LNCaP clone FGC (cell line): ENCODE results near the gene GNG7.
A peak's percentile ranks its signal among the peaks of the same experiment; 100 is the strongest.
"Not testable (repeated sequence)": the region's sequence is repeated elsewhere in the genome, so short reads cannot be mapped to it uniquely, and the experiment has no call there.

Experiments used
- DNase-seq: peaks from one replicate; pipeline ENCODE4 v3.0.0-alpha.2; 2011; ENCODE audit warnings: low read depth
- H3K4me3 ChIP-seq: 2 replicates; pipeline ENCODE4 v1.5.1; 2011; ENCODE audit warnings: mild to moderate bottlenecking, low read depth, low read length, control low read depth
- TF ChIP-seq, protein P1 (sequence below): IDR thresholded peaks from 2 replicates; pipeline ENCODE4 v1.5.1; 2012; ENCODE audit warnings: mild to moderate bottlenecking; ENCODE audit not compliant: control insufficient read depth, insufficient read depth; ENCODE audit errors: extremely low read depth

The GNG7 gene

DNA sequence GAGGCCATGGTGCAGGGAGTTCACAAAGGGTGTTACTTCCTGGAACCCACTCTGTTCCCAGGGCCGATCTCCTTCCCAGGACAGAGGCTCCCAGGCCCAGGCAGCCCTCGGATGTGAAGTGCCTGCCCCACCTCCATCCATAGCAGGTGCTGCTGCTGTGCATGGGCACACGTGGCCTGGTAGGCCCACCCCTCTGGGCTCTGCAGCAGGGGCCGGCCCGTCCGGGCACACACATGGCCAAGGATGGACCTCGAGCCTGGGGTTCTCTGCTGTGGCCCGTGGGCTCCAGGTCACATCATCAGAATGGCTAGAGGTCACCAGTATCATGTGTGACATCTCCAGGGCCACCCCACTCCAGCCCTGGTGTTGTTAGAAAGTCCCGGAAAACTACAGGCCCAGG is 154.8 kb downstream of the GNG7 start:
- TF ChIP-seq, protein P1, sequence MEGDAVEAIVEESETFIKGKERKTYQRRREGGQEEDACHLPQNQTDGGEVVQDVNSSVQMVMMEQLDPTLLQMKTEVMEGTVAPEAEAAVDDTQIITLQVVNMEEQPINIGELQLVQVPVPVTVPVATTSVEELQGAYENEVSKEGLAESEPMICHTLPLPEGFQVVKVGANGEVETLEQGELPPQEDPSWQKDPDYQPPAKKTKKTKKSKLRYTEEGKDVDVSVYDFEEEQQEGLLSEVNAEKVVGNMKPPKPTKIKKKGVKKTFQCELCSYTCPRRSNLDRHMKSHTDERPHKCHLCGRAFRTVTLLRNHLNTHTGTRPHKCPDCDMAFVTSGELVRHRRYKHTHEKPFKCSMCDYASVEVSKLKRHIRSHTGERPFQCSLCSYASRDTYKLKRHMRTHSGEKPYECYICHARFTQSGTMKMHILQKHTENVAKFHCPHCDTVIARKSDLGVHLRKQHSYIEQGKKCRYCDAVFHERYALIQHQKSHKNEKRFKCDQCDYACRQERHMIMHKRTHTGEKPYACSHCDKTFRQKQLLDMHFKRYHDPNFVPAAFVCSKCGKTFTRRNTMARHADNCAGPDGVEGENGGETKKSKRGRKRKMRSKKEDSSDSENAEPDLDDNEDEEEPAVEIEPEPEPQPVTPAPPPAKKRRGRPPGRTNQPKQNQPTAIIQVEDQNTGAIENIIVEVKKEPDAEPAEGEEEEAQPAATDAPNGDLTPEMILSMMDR, result no peak
- no peak for DNase-seq
- no peak overlapping the region for H3K4me3 ChIP-seq

DNA sequence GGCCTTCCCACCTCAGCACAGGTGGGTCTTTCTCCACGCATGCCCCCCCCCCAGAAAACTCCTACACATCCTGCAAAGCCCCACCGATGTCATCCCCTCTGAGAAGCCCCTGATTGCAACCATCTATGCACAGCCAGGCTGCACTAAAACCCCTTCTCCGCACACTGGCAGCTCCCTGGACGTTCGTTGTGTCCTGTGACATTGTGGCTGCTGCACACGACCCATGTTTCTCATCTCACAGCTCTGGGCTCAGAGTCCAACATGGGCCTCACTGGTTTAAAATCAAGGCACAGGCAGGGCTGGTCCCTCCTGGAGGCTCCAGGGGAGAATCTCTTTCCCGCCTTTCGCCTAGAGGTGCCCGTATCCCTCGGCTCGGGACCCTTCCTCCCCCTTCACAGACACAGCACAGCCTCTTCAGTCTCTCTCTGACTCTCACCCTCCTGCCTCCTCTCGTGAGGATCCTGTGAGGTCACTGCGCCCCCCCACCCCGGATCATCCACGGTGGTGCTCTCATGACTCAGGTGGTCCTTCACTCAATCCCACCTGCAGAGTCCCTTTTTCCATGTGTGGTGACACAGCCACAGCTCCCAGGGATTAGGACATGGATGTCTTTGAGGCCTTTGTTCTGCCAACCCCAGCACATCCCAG is 155.3 kb downstream of the GNG7 start:
- no peak overlapping the region for H3K4me3 ChIP-seq
- DNase-seq, result no peak
- TF ChIP-seq, protein P1, result no peak

DNA sequence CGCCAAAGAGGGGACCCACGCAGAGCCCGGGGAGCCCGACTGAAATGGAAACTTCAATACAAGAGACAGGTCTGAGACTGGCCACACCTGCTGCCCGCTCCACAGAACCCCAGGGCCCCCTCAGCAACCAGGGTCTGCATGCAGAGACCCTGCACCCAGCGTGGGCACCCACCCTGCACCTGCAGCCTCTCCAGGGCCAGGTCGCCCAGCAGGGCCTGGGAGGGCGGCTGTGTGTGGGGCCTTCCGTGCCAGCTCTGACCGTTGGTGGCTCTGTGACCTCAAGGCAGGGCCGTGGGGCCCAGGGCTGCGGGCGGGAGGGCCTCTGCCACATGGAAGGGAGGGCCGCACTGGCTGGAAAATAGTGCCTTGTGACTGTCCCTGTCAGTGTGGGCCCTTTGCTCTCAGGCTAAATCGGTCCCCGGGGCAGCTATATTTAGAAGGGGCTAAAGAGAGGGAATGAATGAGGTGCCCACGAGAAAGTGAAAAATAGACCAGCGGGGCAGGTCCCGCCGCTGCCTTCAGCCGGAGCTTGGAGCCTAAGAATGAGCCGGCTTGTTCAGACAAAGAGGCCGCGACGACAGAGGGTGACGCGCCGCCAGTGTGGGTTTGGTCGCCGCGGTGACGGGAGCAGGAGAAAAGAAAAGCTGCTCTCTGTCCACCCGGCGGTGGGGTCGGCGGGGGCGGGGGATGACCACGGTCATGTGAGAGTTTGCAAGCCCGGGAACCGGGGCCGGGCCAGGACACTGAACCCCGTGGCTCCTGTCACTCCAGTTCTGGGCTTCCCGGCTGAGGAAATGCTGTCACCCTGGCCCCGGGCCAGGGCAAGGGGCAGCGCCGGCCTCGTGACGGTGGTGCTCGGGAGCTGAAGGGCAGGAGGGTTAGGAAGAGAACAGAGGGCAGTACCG is 156.1 kb downstream of the GNG7 start:
- TF ChIP-seq, protein P1, result no peak
- no peak overlapping the region for H3K4me3 ChIP-seq
- DNase-seq, result no peak

DNA sequence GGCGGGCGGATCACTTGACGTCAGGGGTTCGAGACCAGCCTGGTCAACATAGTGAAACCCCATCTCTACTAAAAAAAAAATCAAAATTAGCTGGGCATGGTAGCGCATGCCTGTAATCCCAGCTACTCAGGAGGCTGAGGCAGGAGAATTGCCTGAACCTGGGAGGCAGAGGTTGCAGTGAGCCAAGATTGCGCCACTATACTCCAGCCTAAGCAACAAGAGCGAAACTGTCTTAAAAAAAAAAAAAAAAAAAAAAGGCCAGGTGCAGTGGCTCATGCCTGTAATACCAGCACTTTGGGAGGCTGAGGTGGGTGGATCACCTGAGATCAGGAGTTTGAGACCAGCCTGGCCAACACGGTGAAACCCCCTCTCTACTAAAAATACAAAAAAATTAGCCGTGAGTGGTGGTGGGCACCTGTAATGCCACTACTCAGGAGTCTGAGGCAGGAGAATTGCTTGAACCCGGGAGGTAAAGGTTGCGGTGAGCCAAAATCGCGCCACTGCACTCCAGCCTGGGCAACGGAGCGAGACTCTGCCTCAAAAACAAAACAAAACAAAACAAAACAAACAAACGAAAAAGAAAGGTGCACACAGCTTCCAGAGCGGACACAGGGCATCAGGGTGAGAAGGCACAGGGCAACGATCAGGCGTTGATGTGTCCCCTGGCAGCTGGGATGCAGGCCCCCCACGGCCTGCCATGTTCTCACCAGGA is 156.9 kb downstream of the GNG7 start:
- DNase-seq, H3K4me3 ChIP-seq: not testable (repeated sequence)

DNA sequence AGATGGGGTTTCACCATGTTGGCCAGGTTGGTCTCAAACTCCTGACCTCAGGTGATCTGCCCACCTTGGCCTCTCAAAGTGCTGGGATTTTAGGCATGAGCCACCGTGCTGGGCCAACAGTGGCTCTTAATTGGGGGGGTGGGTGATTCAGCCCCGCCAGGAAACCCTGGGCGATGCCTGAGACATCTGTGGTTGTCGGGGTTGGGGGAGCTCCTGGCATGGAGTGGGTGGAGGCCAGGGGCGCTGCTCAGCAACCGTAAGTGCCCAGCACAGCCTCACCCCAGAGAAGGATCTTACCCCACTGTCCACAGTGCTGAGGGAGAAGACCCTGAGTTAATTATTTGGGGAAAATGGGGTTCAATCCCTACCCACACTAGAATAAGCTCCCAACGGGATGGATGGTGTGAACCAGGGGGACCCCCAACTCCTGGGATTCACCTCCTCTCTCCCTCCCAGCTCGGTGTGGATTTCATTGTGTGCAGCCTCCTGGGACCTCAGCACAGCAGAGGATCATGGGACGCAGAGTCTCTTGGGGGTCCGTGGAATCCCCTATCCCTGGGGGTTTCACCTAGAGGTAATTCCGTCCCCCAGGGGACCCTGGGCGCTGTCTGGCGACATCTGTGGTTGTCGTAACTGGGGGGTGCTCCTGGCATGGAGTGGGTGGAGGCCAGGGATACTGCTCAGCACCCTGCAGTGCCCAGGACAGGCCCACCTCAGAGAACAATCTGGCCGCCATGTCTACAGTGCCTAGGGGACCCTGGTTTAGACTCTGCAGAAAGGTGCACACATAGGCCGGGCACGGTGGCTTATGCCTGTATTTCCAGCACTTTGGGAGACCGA is 157.7 kb downstream of the GNG7 start:
- TF ChIP-seq, protein P1, result no peak

DNA sequence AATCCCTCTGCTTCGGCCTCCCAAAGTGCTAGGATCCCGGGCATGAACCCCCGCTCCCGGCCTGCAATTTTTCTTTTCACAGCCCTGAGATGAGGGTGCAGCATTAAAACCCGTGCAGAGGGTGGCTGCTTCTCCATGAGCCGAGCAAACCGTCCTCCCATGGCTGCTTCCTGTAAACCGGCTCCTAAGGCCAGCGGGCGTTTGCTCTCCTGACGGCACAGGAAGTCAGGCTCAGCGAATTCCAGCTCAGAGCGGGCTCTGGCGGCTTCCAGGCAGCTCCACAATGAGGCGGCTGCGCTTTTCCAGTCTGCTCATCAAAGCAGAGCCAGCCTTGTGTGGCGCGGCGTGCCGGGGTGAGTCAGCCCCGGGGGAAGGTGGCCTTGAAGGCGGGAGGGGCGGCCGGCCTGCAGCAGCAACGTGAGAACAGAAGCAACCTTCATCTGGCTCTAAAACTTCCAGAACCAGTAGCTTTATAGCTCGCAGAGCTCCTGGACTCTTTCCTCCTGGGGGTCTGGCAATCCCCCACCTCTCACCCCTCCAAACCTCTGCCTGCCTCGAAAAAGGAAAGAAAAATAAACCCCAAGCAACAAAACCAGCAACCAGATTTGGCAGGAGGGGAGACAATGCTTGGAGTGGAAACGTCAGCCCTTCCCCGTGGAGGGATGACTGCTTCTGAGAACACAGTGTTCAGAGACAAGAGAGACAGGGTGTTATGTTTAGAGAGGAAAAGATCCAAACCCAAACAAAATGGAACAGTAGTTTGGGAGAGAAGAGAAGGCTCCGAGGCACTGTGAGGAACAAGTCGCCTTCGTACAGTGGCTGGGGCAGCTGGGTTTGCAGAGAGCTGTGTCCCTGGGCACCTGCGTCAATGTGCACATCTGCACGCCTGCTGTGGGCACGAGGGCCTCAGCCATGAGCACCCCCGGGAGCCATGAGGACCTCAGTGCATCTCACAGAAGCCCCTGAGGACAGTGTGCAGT is 158.7 kb downstream of the GNG7 start:
- peak; percentile 72 for DNase-seq
- peak overlapping the region; percentile 15; the same call in 1 of the 2 replicates for H3K4me3 ChIP-seq
- TF ChIP-seq, protein P1, result peak; percentile 27; the same call in 1 of the 2 replicates

More for the DNA sequence above, 157.7 kb downstream of the GNG7 start:
- no peak overlapping the region for H3K4me3 ChIP-seq
- no peak for DNase-seq

DNA sequence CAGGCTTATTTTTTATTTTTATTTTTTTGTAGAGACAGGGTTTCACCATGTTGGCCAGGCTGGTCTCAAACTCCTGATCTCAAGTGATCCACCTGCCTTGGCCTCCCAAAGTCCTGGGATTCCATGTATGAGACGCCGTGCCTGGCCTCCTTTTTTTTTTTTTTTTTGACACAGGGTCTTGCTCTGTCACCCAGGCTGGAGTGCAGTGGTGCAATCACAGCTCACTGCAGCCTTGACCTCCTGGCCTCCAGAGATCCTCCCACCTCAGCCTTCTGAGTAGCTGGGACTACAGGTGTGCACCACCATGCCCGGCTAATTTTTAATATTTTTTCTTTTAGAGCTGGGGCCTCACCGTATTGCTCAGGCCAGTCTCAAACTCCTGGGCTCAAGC is 159.4 kb downstream of the GNG7 start:
- peak overlapping the region; percentile 15; the same call in 1 of the 2 replicates for H3K4me3 ChIP-seq
- DNase-seq, result not testable (repeated sequence)
